Transverse colon (tissue), 4 donors: ENCODE results near the gene GJA8.

Experiments
- EP300 ChIP-seq: sonication (generic); formaldehyde crosslinking; IDR thresholded peaks from one replicate; pipeline ENCODE4 v1.6.1; 2017; ENCODE audit warnings: antibody characterized with exemption, low read depth
- POLR2A ChIP-seq: fragments of 450-650 bp; IDR thresholded peaks from one replicate; pipeline ENCODE4 v1.6.1; 2016; ENCODE audit warnings: antibody characterized with exemption, mild to moderate bottlenecking, moderate library complexity
- POLR2AphosphoS5 ChIP-seq, 3 donors: sonication (generic); formaldehyde crosslinking; IDR thresholded peaks; one replicate each; pipeline ENCODE4 v1.6.1; 2016; ENCODE audit warnings: antibody characterized with exemption in 3 of 3
- TF ChIP-seq, protein P1 (sequence below), 5 experiments: fragments of 200-600 bp in 3 of 5; fragments of 450-650 bp in 2 of 5; sonication (generic) in 3 of 5; IDR thresholded peaks; 1 replicate in 2 of 5; 2 replicates in 3 of 5; pipeline ENCODE4 v1.5.1; 2016 to 2017; ENCODE audit warnings: antibody characterized with exemption in 5 of 5, inconsistent platforms in 3 of 5, mild to moderate bottlenecking in 2 of 5, moderate library complexity in 1 of 5

- TF ChIP-seq, protein P1, sequence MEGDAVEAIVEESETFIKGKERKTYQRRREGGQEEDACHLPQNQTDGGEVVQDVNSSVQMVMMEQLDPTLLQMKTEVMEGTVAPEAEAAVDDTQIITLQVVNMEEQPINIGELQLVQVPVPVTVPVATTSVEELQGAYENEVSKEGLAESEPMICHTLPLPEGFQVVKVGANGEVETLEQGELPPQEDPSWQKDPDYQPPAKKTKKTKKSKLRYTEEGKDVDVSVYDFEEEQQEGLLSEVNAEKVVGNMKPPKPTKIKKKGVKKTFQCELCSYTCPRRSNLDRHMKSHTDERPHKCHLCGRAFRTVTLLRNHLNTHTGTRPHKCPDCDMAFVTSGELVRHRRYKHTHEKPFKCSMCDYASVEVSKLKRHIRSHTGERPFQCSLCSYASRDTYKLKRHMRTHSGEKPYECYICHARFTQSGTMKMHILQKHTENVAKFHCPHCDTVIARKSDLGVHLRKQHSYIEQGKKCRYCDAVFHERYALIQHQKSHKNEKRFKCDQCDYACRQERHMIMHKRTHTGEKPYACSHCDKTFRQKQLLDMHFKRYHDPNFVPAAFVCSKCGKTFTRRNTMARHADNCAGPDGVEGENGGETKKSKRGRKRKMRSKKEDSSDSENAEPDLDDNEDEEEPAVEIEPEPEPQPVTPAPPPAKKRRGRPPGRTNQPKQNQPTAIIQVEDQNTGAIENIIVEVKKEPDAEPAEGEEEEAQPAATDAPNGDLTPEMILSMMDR (IDR thresholded peaks at IDR 0.05): no peak
- TF ChIP-seq POLR2A (no peak), POLR2AphosphoS5 (IDR thresholded peaks at IDR 0.05) (no peak), EP300 (no peak)
Observed at GRCh38 chr1:147924813-147925212, 22.2 kb downstream of the GJA8 start.
